Brain microvascular endothelial cell (primary cell): ENCODE data around the gene TVP23A.

Source experiments
- DNase-seq: peaks from one replicate; pipeline ENCODE4 v3.0.0-alpha.2; 2020
- H3K27ac ChIP-seq: fragments of 250-450 bp; sonication (Bioruptor Pico); 2 replicates; pipeline ENCODE4 v1.5.1; 2020; ENCODE audit warnings: mild to moderate bottlenecking, moderate library complexity
- H3K27me3 ChIP-seq: fragments of 250-450 bp; sonication (Bioruptor Pico); replicated peaks from 2 replicates; pipeline ENCODE4 v1.5.1; 2020; ENCODE audit warnings: mild to moderate bottlenecking
- H3K36me3 ChIP-seq: fragments of 250-450 bp; sonication (Bioruptor Pico); replicated peaks from 2 replicates; pipeline ENCODE4 v1.5.1; 2020; ENCODE audit warnings: mild to moderate bottlenecking
- H3K4me3 ChIP-seq: 2 replicates; pipeline ENCODE4 v1.5.1; 2011; ENCODE audit warnings: low read depth, mild to moderate bottlenecking, control low read depth, low read length, moderate library complexity
- in situ Hi-C: cut with HindIII; loops from 2 replicates; pipeline ENCODE4 v1.10.0; 2017; ENCODE audit warnings: low sequenced_read_pairs, low pct_ligation_motif_present
- TF ChIP-seq, protein P1 (sequence below): IDR thresholded peaks from 2 replicates; pipeline ENCODE4 v1.5.1; 2011; ENCODE audit warnings: low read depth, mild to moderate bottlenecking, moderate library complexity, low read length, control low read depth, inconsistent platforms; ENCODE audit errors: missing control alignments

TVP23A gene

GRCh38 chr16:10827691-10828341, 9.2 kb upstream of the TVP23A start:
- Histone ChIP-seq H3K27ac (no peak overlapping the region), H3K4me3 (no peak overlapping the region), H3K27me3 (no peaks in the 10 kb centered on the region), H3K36me3 (no peaks in the 10 kb centered on the region)
- TF ChIP-seq, protein P1, sequence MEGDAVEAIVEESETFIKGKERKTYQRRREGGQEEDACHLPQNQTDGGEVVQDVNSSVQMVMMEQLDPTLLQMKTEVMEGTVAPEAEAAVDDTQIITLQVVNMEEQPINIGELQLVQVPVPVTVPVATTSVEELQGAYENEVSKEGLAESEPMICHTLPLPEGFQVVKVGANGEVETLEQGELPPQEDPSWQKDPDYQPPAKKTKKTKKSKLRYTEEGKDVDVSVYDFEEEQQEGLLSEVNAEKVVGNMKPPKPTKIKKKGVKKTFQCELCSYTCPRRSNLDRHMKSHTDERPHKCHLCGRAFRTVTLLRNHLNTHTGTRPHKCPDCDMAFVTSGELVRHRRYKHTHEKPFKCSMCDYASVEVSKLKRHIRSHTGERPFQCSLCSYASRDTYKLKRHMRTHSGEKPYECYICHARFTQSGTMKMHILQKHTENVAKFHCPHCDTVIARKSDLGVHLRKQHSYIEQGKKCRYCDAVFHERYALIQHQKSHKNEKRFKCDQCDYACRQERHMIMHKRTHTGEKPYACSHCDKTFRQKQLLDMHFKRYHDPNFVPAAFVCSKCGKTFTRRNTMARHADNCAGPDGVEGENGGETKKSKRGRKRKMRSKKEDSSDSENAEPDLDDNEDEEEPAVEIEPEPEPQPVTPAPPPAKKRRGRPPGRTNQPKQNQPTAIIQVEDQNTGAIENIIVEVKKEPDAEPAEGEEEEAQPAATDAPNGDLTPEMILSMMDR: no peak
- in situ Hi-C loops: no loop called here
- peak; percentile 36 for DNase-seq

GRCh38 chr16:10824111-10824893, 5.7 kb upstream of the TVP23A start:
- no peaks in the 10 kb centered on the region for H3K36me3 ChIP-seq
- no peak overlapping the region for H3K4me3 ChIP-seq
- no peak overlapping the region for H3K27ac ChIP-seq
- TF ChIP-seq, protein P1: no peak
- no peak for DNase-seq
- H3K27me3 ChIP-seq: no peaks in the 10 kb centered on the region
- in situ Hi-C loops: no loop called here

GRCh38 chr16:10822702-10823101, 4.1 kb upstream of the TVP23A start:
- Histone ChIP-seq H3K36me3 (no peaks in the 10 kb centered on the region), H3K27ac (no peak overlapping the region)

GRCh38 chr16:10820546-10820945, 2.0 kb upstream of the TVP23A start:
- no peak overlapping the region for H3K27ac ChIP-seq
- no peak overlapping the region for H3K4me3 ChIP-seq
- peaks cover 13% of the 10 kb centered on the region for H3K27me3 ChIP-seq
- DNase-seq: no peak
- in situ Hi-C loops: no loop called here
- no peaks in the 10 kb centered on the region for H3K36me3 ChIP-seq
- TF ChIP-seq, protein P1: no peak

More at GRCh38 chr16:10822702-10823101, 4.1 kb upstream of the TVP23A start:
- in situ Hi-C loops: no loop called here
- TF ChIP-seq, protein P1: no peak
- DNase-seq: no peak
- Histone ChIP-seq H3K27me3 (peaks cover 7% of the 10 kb centered on the region), H3K4me3 (no peak overlapping the region)

- Histone ChIP-seq H3K36me3 (no peaks in the 10 kb centered on the region), H3K27me3 (peaks cover 13% of the 10 kb centered on the region), H3K27ac (no peak overlapping the region), H3K4me3 (no peak overlapping the region)
- TF ChIP-seq, protein P1: no peak
- DNase-seq: no peak
- in situ Hi-C loops: no loop called here
These were observed 1.1 kb downstream of the TVP23A start for GRCh38 chr16:10817514-10817913.

DNA sequence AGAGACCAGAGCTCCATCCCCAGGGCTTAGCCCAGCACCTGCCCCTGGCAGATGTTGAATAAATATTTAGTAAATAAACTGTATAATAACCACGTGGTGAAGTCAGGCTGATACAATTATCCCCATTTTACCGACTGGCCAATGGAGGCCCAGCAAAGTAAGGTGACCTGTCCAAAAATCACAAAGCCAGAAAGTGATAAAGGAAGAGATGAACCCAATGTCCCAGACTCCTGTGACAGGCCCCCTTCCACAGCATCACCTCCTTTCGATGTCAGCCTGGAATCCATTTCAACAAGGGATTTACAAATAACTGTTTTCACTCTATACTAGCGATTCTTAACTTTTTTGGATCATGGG, 5.5 kb downstream of the TVP23A start:
- in situ Hi-C loops: no loop called here
- Histone ChIP-seq H3K4me3 (no peak overlapping the region), H3K27me3 (peaks cover 10% of the 10 kb centered on the region), H3K36me3 (no peaks in the 10 kb centered on the region), H3K27ac (no peak overlapping the region)
- no peak for DNase-seq
- TF ChIP-seq, protein P1: no peak
